H1 (cell line): Measurements from ENCODE around the gene IFI16. TPM values are rescaled to one million over a fixed set of nuclear protein-coding genes. Genes with fewer than 3 reads are reported as not detected.

ENCODE experiments used
- CTCF ChIA-PET: fragments of 300-600 bp; sonication (Branson Sonifier 250); formaldehyde crosslinking; loops from one replicate; lab custom pipeline; 2021; ENCODE audit not compliant: partially characterized antibody; lab: Charles Lee
- POLR2A ChIA-PET: fragments of 300-600 bp; sonication (Branson Sonifier 250); formaldehyde crosslinking; loops from one replicate; lab custom pipeline; 2021; ENCODE audit warnings: inconsistent platforms; ENCODE audit not compliant: partially characterized antibody; lab: Charles Lee
- DNase-seq, 2 experiments: peaks; one replicate each; pipeline versions ENCODE4 v3.0.0 to v3.0.0-alpha.2; 2010 to 2022; ENCODE audit warnings: low spot score in 2 of 2, low read depth in 1 of 2, mixed read lengths in 1 of 2
- FAIRE-seq: peaks from 2 replicates; lab custom pipeline; 2011; peaks lifted over from hg19 to GRCh38; lab: Jason Lieb, UNC
- H2AFZ ChIP-seq: 2 replicates; pipeline ENCODE4 v1.8.1; 2012; ENCODE audit warnings: low read length, inconsistent platforms
- H2AK5ac ChIP-seq: 2 replicates; pipeline ENCODE4 v1.6.1; 2013; ENCODE audit warnings: low read depth, low read length
- H2BK120ac ChIP-seq: replicated peaks from 2 replicates; pipeline ENCODE3; 2013; ENCODE audit warnings: low read depth, low read length, inconsistent platforms
- H2BK12ac ChIP-seq: 2 replicates; pipeline ENCODE4 v1.6.1; 2013; ENCODE audit warnings: low read depth, low read length
- H2BK15ac ChIP-seq: 2 replicates; pipeline ENCODE4 v1.6.1; 2013; ENCODE audit warnings: low read length
- H2BK20ac ChIP-seq: 2 replicates; pipeline ENCODE4 v1.6.1; 2013; ENCODE audit warnings: low read length
- H2BK5ac ChIP-seq: 2 replicates; pipeline ENCODE4 v1.6.1; 2013; ENCODE audit warnings: low read depth, low read length
- H3K14ac ChIP-seq: 2 replicates; pipeline ENCODE4 v1.6.1; 2013; ENCODE audit warnings: inconsistent platforms; ENCODE audit not compliant: insufficient read length
- H3K18ac ChIP-seq: 2 replicates; pipeline ENCODE4 v1.6.1; 2013; ENCODE audit warnings: low read length; ENCODE audit errors: extremely low read depth
- H3K23ac ChIP-seq: 2 replicates; pipeline ENCODE4 v1.6.1; 2013; ENCODE audit warnings: inconsistent platforms; ENCODE audit not compliant: insufficient read length
- H3K23me2 ChIP-seq: 2 replicates; pipeline ENCODE4 v1.6.1; 2013; ENCODE audit warnings: low read depth, low read length
- H3K27ac ChIP-seq: 2 replicates; pipeline ENCODE4 v1.6.1; 2011; ENCODE audit warnings: low read depth, low read length, inconsistent platforms
- H3K27me3 ChIP-seq, 4 experiments: replicated peaks in 1 of 4; 1 replicate in 1 of 4; 2 replicates in 3 of 4; pipeline versions ENCODE4 v1.6.1 to v1.8.1; 2011 to 2013; ENCODE audit warnings: low read length in 3 of 4, mild to moderate bottlenecking in 3 of 4, inconsistent platforms in 2 of 4, mixed read lengths in 2 of 4, moderate library complexity in 1 of 4; ENCODE audit not compliant: control insufficient read depth in 3 of 4, insufficient read depth in 3 of 4; ENCODE audit errors: extremely low read depth in 1 of 4
- H3K36me3 ChIP-seq, 4 experiments: 2 replicates each; pipeline versions ENCODE4 v1.6.1 to v1.8.1; 2011 to 2013; ENCODE audit warnings: mild to moderate bottlenecking in 4 of 4, low read length in 3 of 4, moderate library complexity in 2 of 4, control low read depth in 1 of 4, inconsistent platforms in 1 of 4; ENCODE audit not compliant: insufficient read depth in 4 of 4, control insufficient read depth in 2 of 4
- H3K4ac ChIP-seq: replicated peaks from 2 replicates; pipeline ENCODE3; 2013; ENCODE audit warnings: low read length, low read depth, mixed read lengths, inconsistent platforms; ENCODE audit not compliant: insufficient read length
- H3K4me1 ChIP-seq, 4 experiments: replicated peaks in 1 of 4; 1 replicate in 1 of 4; 2 replicates in 3 of 4; pipeline versions ENCODE4 v1.6.1 to v1.8.1; 2011 to 2013; ENCODE audit warnings: low read length in 3 of 4, inconsistent platforms in 2 of 4, mixed read lengths in 1 of 4; ENCODE audit not compliant: insufficient read depth in 4 of 4, control insufficient read depth in 3 of 4
- H3K4me2 ChIP-seq, 2 experiments: 2 replicates each; pipeline versions ENCODE4 v1.6.1 to v1.8.1; 2011 to 2013; ENCODE audit warnings: low read depth in 2 of 2, low read length in 2 of 2, control low read depth in 1 of 2, inconsistent platforms in 1 of 2, mild to moderate bottlenecking in 1 of 2; ENCODE audit not compliant: insufficient read depth in 1 of 2
- H3K4me3 ChIP-seq, 4 experiments: fragments of 200-600, 300-600 bp in 1 of 4; sonication (generic), shearing (Covaris generic), sonication (Bioruptor Twin) in 1 of 4; 2 replicates each; pipeline versions ENCODE4 v1.5.1 to v1.8.1; 2011 to 2016; ENCODE audit warnings: low read length in 4 of 4, low read depth in 3 of 4, control low read depth in 2 of 4, inconsistent platforms in 2 of 4, mild to moderate bottlenecking in 2 of 4, mixed read lengths in 1 of 4, moderate library complexity in 1 of 4; ENCODE audit not compliant: insufficient read depth in 2 of 4; ENCODE audit errors: extremely low read depth in 1 of 4
- H3K56ac ChIP-seq: replicated peaks from 2 replicates; pipeline ENCODE3; 2013; ENCODE audit warnings: low read depth, mild to moderate bottlenecking, mixed read lengths, low read length, inconsistent platforms; ENCODE audit not compliant: insufficient read length
- H3K79me1 ChIP-seq: 2 replicates; pipeline ENCODE4 v1.6.1; 2013; ENCODE audit warnings: low read depth, low read length, control low read depth
- H3K79me2 ChIP-seq, 2 experiments: 2 replicates each; pipeline versions ENCODE4 v1.6.1 to v1.8.1; 2012 to 2013; ENCODE audit warnings: low read length in 2 of 2, mild to moderate bottlenecking in 2 of 2, inconsistent platforms in 1 of 2; ENCODE audit not compliant: insufficient read depth in 2 of 2, control insufficient read depth in 1 of 2
- H3K9ac ChIP-seq, 4 experiments: replicated peaks in 1 of 4; 1 replicate in 1 of 4; 2 replicates in 3 of 4; pipeline versions ENCODE4 v1.6.1 to v1.8.1; 2011 to 2013; ENCODE audit warnings: low read depth in 3 of 4, low read length in 3 of 4, control low read depth in 2 of 4, mild to moderate bottlenecking in 2 of 4, moderate library complexity in 2 of 4, inconsistent platforms in 1 of 4; ENCODE audit errors: extremely low read depth in 1 of 4
- H3K9me3 ChIP-seq, 2 experiments: 2 replicates each; pipeline versions ENCODE4 v1.6.1 to v1.8.1; 2012 to 2013; ENCODE audit warnings: mild to moderate bottlenecking in 2 of 2, moderate library complexity in 2 of 2, control low read depth in 1 of 2, inconsistent platforms in 1 of 2, low read depth in 1 of 2, low read length in 1 of 2, mixed read lengths in 1 of 2; ENCODE audit not compliant: insufficient read depth in 2 of 2
- H4K20me1 ChIP-seq, 2 experiments: replicated peaks in 1 of 2; 2 replicates each; pipeline versions ENCODE3 to v1.8.1; 2011 to 2013; ENCODE audit warnings: inconsistent platforms in 2 of 2, low read length in 2 of 2, mild to moderate bottlenecking in 1 of 2; ENCODE audit not compliant: insufficient read depth in 2 of 2, control insufficient read depth in 1 of 2
- H4K5ac ChIP-seq: 2 replicates; pipeline ENCODE4 v1.6.1; 2013; ENCODE audit warnings: low read length, low read depth, mixed read lengths, inconsistent platforms; ENCODE audit not compliant: insufficient read length
- H4K8ac ChIP-seq: 2 replicates; pipeline ENCODE4 v1.8.0; 2013; ENCODE audit warnings: mild to moderate bottlenecking, moderate library complexity, low read length, inconsistent platforms; ENCODE audit not compliant: insufficient read depth; ENCODE audit errors: extremely low read depth
- H4K91ac ChIP-seq: replicated peaks from 2 replicates; pipeline ENCODE3; 2013; ENCODE audit warnings: low read length, mixed read lengths, inconsistent platforms; ENCODE audit not compliant: insufficient read length
- ATF3 ChIP-seq: IDR thresholded peaks from 2 replicates; pipeline ENCODE4 v1.6.1; 2011; ENCODE audit warnings: low read depth, mild to moderate bottlenecking, low read length; ENCODE audit not compliant: insufficient read depth
- BRCA1 ChIP-seq: IDR thresholded peaks from 2 replicates; pipeline ENCODE4 v1.6.1; 2012; ENCODE audit warnings: low read depth, low read length, improper control_type of control experiment
- CHD2 ChIP-seq: IDR thresholded peaks from 2 replicates; pipeline ENCODE4 v1.6.1; 2012; ENCODE audit warnings: low read length, improper control_type of control experiment
- EP300 ChIP-seq, 2 experiments: IDR thresholded peaks; 1 replicate in 1 of 2; 2 replicates in 1 of 2; pipeline ENCODE4 v1.6.1; 2011 to 2012; ENCODE audit warnings: low read depth in 2 of 2, low read length in 2 of 2, mild to moderate bottlenecking in 2 of 2, borderline replicate concordance in 1 of 2, inconsistent platforms in 1 of 2, moderate library complexity in 1 of 2
- EZH2 ChIP-seq: fragments of 200-600 bp; sonication (generic); IDR thresholded peaks from 2 replicates; pipeline ENCODE4 v1.7.1; 2012; ENCODE audit warnings: low read depth, mild to moderate bottlenecking, moderate library complexity, low read length, inconsistent platforms; ENCODE audit not compliant: severe bottlenecking
- HDAC6 ChIP-seq: IDR thresholded peaks from one replicate; pipeline ENCODE4 v1.7.1; 2012; ENCODE audit warnings: low read depth, mild to moderate bottlenecking, inconsistent platforms, low read length, moderate library complexity
- KDM4A ChIP-seq: IDR thresholded peaks from one replicate; pipeline ENCODE4 v1.7.1; 2012; ENCODE audit warnings: low read depth, mild to moderate bottlenecking, moderate library complexity, low read length, inconsistent platforms; ENCODE audit not compliant: severe bottlenecking
- MAFK ChIP-seq: IDR thresholded peaks from 2 replicates; pipeline ENCODE4 v1.6.1; 2012; ENCODE audit warnings: low read depth, mild to moderate bottlenecking, improper control_type of control experiment, low read length
- NRF1 ChIP-seq: IDR thresholded peaks from 2 replicates; pipeline ENCODE4 v1.6.1; 2011; ENCODE audit warnings: mild to moderate bottlenecking, low read depth, low read length, improper control_type of control experiment
- POU5F1 ChIP-seq: IDR thresholded peaks from 2 replicates; pipeline ENCODE4 v1.6.1; 2011; ENCODE audit warnings: low read depth, mild to moderate bottlenecking, low read length, moderate library complexity
- SIN3A ChIP-seq, 2 experiments: IDR thresholded peaks in 1 of 2; conservative IDR thresholded peaks in 1 of 2; 2 replicates each; pipeline ENCODE4 v1.6.1; 2011 to 2012; ENCODE audit warnings: low read length in 2 of 2, improper control_type of control experiment in 1 of 2, low read depth in 1 of 2, mild to moderate bottlenecking in 1 of 2
- SUZ12 ChIP-seq: fragments of 200-600 bp; sonication (generic); IDR thresholded peaks from 2 replicates; pipeline ENCODE4 v1.6.1; 2012; ENCODE audit warnings: mild to moderate bottlenecking, inconsistent platforms, low read length, moderate library complexity, mixed read lengths
- WGBS, 2 experiments: shearing (Covaris generic) in 1 of 2; methylation state at CpG; one replicate each; pipeline versions ENCODE4 v1.1.6 to v1.1.7; 2013 to 2015; ENCODE audit warnings: low lambda C conversion rate in 2 of 2, mixed read lengths in 2 of 2, inconsistent platforms in 1 of 2, low coverage in 1 of 2, missing lambda C conversion rate in 1 of 2; ENCODE audit not compliant: insufficient replicate concordance in 2 of 2, insufficient coverage in 1 of 2, insufficient read length in 1 of 2; ENCODE audit errors: extremely low coverage in 1 of 2, missing lambda C conversion rate in 1 of 2; 5-methylcytosine and 5-hydroxymethylcytosine counted together
- polyA plus RNA-seq, 7 experiments: library from polyadenylated mRNA; depleted of rRNA in 3 of 7; stranded (reverse) in 5 of 7; unstranded in 2 of 7; fragments of >200 nt in 5 of 7; fragments of 200-250 nt in 2 of 7; gene quantifications; 1 replicate in 5 of 7; 2 replicates in 1 of 7; 4 replicates in 1 of 7; pipeline versions ENCODE4 v1.2.1 to v1.2.3, GENCODE V29; 2011 to 2013; ENCODE audit warnings: missing spikeins in 2 of 7, mixed read lengths in 2 of 7
- total RNA-seq: library from RNA; stranded (reverse); fragmentation: NEBNext Ultra II Directional; extraction: Animal tissue kit (Norgen Biotek cat#: 25700); gene quantifications from 2 replicates; pipeline ENCODE4 v1.2.1, GENCODE V29; 2021

The IFI16 gene
- total and polyA plus RNA-seq, 2 of the 8 experiments (the other 6 are each of a cell fraction or from before 2014, with no cell fraction given): 0.63 to 0.74 TPM

GRCh38 chr1:159076438-159077119 lies 66.9 kb downstream of the IFI16 start, which contains the start of gene AIM2:
Gene AIM2, minus strand, starts transcription at chr1:159076766. Its CDS starts 3,267 bp downstream, at chr1:159073499.
- H3K4me3 ChIP-seq: no peak within 1 kb of the TSS
- H3K56ac ChIP-seq: no peak within 1 kb of the TSS
- H3K9me3 ChIP-seq: no peaks in the 10 kb centered on the region
- H3K9ac ChIP-seq: no peak within 1 kb of the TSS
- H2BK5ac ChIP-seq: no peak within 1 kb of the TSS
- no peaks in the 10 kb centered on the region for H3K79me1 ChIP-seq
- H4K20me1 ChIP-seq: no peaks in the 10 kb centered on the region
- H3K79me2 ChIP-seq: no peaks in the 10 kb centered on the region
- no peak within 1 kb of the TSS for H4K91ac ChIP-seq
- H2AFZ ChIP-seq: no peak within 1 kb of the TSS
- H2BK12ac ChIP-seq: no peak within 1 kb of the TSS
- no peaks in the 10 kb centered on the region for H3K4me1 ChIP-seq
- no peak within 1 kb of the TSS for H3K14ac ChIP-seq
- H3K4ac ChIP-seq: no peak within 1 kb of the TSS
- ChIA-PET POLR2A (no interaction called here), CTCF (interaction anchor here (0.8 to 4.4 kb wide), 5 partner anchors 9 to 570 kb away, joined by 3 to 23 read pairs (median 4); no protein-coding TSS in a partner anchor)
- no peaks in the 10 kb centered on the region for H3K23me2 ChIP-seq
- H4K5ac ChIP-seq: no peak within 1 kb of the TSS
- no peak within 1 kb of the TSS for H2AK5ac ChIP-seq
- no peak within 1 kb of the TSS for H2BK20ac ChIP-seq
- H4K8ac ChIP-seq: no peak within 1 kb of the TSS
- DNase-seq (no peak), FAIRE-seq (no peak)
- no peak within 1 kb of the TSS for H3K18ac ChIP-seq
- no peak within 1 kb of the TSS for H3K23ac ChIP-seq
- no peaks in the 10 kb centered on the region for H3K36me3 ChIP-seq
- H3K27me3 ChIP-seq: no peaks in the 10 kb centered on the region; a peak in 1 of 7 replicates
- H3K27ac ChIP-seq: no peak within 1 kb of the TSS
- H3K4me2 ChIP-seq: no peak within 1 kb of the TSS
- WGBS, 2 experiments: 82% methylated on average over 6 of the region's 6 CpGs; no CpG with 5 or more reads in 1 of the 2 experiments
- H2BK15ac ChIP-seq: no peak within 1 kb of the TSS
- no peak within 1 kb of the TSS for H2BK120ac ChIP-seq
- TF ChIP-seq ATF3 (no peak), CHD2 (no peak), EP300 (IDR thresholded peaks at IDR 0.05; ENCODE audit: borderline replicate concordance in 1 of 2, low read depth in 2 of 2, low read length in 2 of 2) (no peak), MAFK (no peak), SUZ12 (no peak), KDM4A (no peak), HDAC6 (no peak), NRF1 (no peak), BRCA1 (no peak), EZH2 (no peak), POU5F1 (no peak), SIN3A (conservative IDR thresholded peaks at IDR 0.05 in 1 of 2, IDR thresholded peaks at IDR 0.05 in 1 of 2; ENCODE audit: low read depth in 1 of 2, low read length in 2 of 2) (no peak)
